Immature natural killer cell (primary cell): Measurements from ENCODE around the gene ALDOA. TPM values are rescaled to one million over a fixed set of nuclear protein-coding genes. Genes with fewer than 3 reads are reported as not detected.
A peak's percentile ranks its signal among the peaks of the same experiment; 100 is the strongest.
"Not testable (repeated sequence)": the region's sequence is repeated elsewhere in the genome, so short reads cannot be mapped to it uniquely, and the experiment has no call there.

ENCODE experiments used
- DNase-seq, 3 donors: peaks; one replicate each; pipeline ENCODE4 v3.0.0; 2022; ENCODE audit warnings: mixed read lengths in 1 of 3
- H3K27ac Mint-ChIP-seq, 6 donors: one replicate each; pipeline ENCODE4 v1.8.0; 2020; ENCODE audit warnings: mixed read lengths in 6 of 6, mild to moderate bottlenecking in 5 of 6, inconsistent platforms in 4 of 6, moderate library complexity in 3 of 6
- H3K27me3 Mint-ChIP-seq, 3 donors: one replicate each; pipeline ENCODE4 v1.8.0; 2020 to 2021; ENCODE audit warnings: low read depth in 3 of 3, mild to moderate bottlenecking in 3 of 3, mixed read lengths in 3 of 3, moderate library complexity in 3 of 3, inconsistent platforms in 1 of 3
- H3K36me3 Mint-ChIP-seq, 3 donors: one replicate each; pipeline ENCODE4 v1.8.0; 2020; ENCODE audit warnings: mixed read lengths in 3 of 3, inconsistent platforms in 2 of 3, mild to moderate bottlenecking in 2 of 3
- H3K4me1 Mint-ChIP-seq, 2 donors: one replicate each; pipeline ENCODE4 v1.8.0; 2020; ENCODE audit warnings: inconsistent platforms in 2 of 2, mild to moderate bottlenecking in 2 of 2, mixed read lengths in 2 of 2, moderate library complexity in 1 of 2
- H3K4me3 Mint-ChIP-seq, 5 donors: one replicate each; pipeline ENCODE4 v1.8.0; 2020; ENCODE audit warnings: mild to moderate bottlenecking in 5 of 5, mixed read lengths in 5 of 5, inconsistent platforms in 3 of 5, moderate library complexity in 3 of 5
- H3K9me3 Mint-ChIP-seq, 6 donors: one replicate each; pipeline ENCODE4 v1.8.0; 2020; ENCODE audit warnings: mild to moderate bottlenecking in 6 of 6, mixed read lengths in 6 of 6, inconsistent platforms in 4 of 6, moderate library complexity in 3 of 6
- polyA plus RNA-seq, 3 donors: library from polyadenylated mRNA; unstranded; fragments of 300-500 nt; fragmentation: Illumina TruSeq; gene quantifications; one replicate each; pipeline ENCODE4 v1.2.3, GENCODE V29; 2021

The ALDOA gene
- polyA plus RNA-seq, result 1,000 to 10,000 TPM in 2 of 3 donors, 100 to 1,000 TPM in 1; 741 to 1,156 (median 1,018) TPM

- Mint-ChIP-seq H3K4me1 (peaks cover 30 to 38% of the 10 kb centered on the region in 2 donors), H3K27ac (peak within 1 kb of the TSS; percentile 96 to 99 (median 98)), H3K4me3 (peak within 1 kb of the TSS; percentile 98 to 99 (median 99)), H3K36me3 (peaks cover 7 to 17% (median 8%) of the 10 kb centered on the region in 3 donors), H3K9me3 (no peaks in the 10 kb centered on the region), H3K27me3 (peaks cover 6 to 20% (median 13%) of the 10 kb centered on the region in 3 donors)
- peak; percentile 95 to 97 (median 97) for DNase-seq
Measured at GRCh38 chr16:30065102-30065942, at the start of gene ALDOA. Gene ALDOA, plus strand, starts transcription at chr16:30065760. Its CDS starts 1,138 bp downstream, at chr16:30066898.

GRCh38 chr16:30016555-30017276 is 48.8 kb upstream of the ALDOA start:
- no peak for DNase-seq
- H3K4me3 Mint-ChIP-seq, result no peak overlapping the region
- no peak overlapping the region for H3K27ac Mint-ChIP-seq
- peaks cover 2 to 15% (median 14%) of the 10 kb centered on the region in 3 donors for H3K27me3 Mint-ChIP-seq
- no peaks in the 10 kb centered on the region for H3K36me3 Mint-ChIP-seq
- H3K4me1 Mint-ChIP-seq, result peaks cover 10 to 14% of the 10 kb centered on the region in 2 donors
- peaks cover 0 to 2% (median 0%) of the 10 kb centered on the region in 6 donors for H3K9me3 Mint-ChIP-seq

- Mint-ChIP-seq H3K4me3 (no peak overlapping the region), H3K27ac (no peak overlapping the region), H3K36me3 (no peaks in the 10 kb centered on the region), H3K4me1 (peaks cover 8 to 9% of the 10 kb centered on the region in 2 donors), H3K9me3 (no peaks in the 10 kb centered on the region), H3K27me3 (peaks cover 0 to 14% (median 9%) of the 10 kb centered on the region in 3 donors)
- no peak for DNase-seq
Measured at GRCh38 chr16:30017277-30017656, 48.3 kb upstream of the ALDOA start.

- H3K27me3 Mint-ChIP-seq, result peaks cover 0 to 11% (median 7%) of the 10 kb centered on the region in 3 donors
- not testable (repeated sequence) for H3K4me1 Mint-ChIP-seq, DNase-seq, H3K36me3 Mint-ChIP-seq, H3K9me3 Mint-ChIP-seq, H3K4me3 Mint-ChIP-seq, H3K27ac Mint-ChIP-seq
Measured at GRCh38 chr16:30017937-30018336, 47.6 kb upstream of the ALDOA start.

GRCh38 chr16:30018731-30019158 is 46.8 kb upstream of the ALDOA start:
- no peaks in the 10 kb centered on the region for H3K9me3 Mint-ChIP-seq
- H3K36me3 Mint-ChIP-seq, result no peaks in the 10 kb centered on the region
- H3K4me1 Mint-ChIP-seq, result peaks cover 8 to 9% of the 10 kb centered on the region in 2 donors
- no peak overlapping the region for H3K27ac Mint-ChIP-seq
- H3K27me3 Mint-ChIP-seq, result peaks cover 0 to 11% (median 5%) of the 10 kb centered on the region in 3 donors
- DNase-seq, result no peak
- H3K4me3 Mint-ChIP-seq, result no peak overlapping the region

- Mint-ChIP-seq H3K27me3 (peaks cover 2 to 13% (median 5%) of the 10 kb centered on the region in 3 donors), H3K27ac (no peak within 1 kb of the TSS), H3K4me1 (peaks cover 8 to 9% of the 10 kb centered on the region in 2 donors), H3K9me3 (peaks cover 0 to 2% (median 0%) of the 10 kb centered on the region in 6 donors), H3K36me3 (no peaks in the 10 kb centered on the region), H3K4me3 (no peak within 1 kb of the TSS)
- DNase-seq, result no peak
Measured at GRCh38 chr16:30022887-30023286, 42.7 kb upstream of the ALDOA start, which contains the start of gene C16orf92. Gene C16orf92, plus strand, starts transcription at chr16:30023198. Its CDS starts 143 bp downstream, at chr16:30023341.

GRCh38 chr16:30023586-30023985 is 42.0 kb upstream of the ALDOA start:
- H3K4me1 Mint-ChIP-seq, result peaks cover 8 to 9% of the 10 kb centered on the region in 2 donors
- H3K27me3 Mint-ChIP-seq, result peaks cover 2 to 17% (median 5%) of the 10 kb centered on the region in 3 donors
- H3K36me3 Mint-ChIP-seq, result no peaks in the 10 kb centered on the region
- no peak for DNase-seq
- H3K4me3 Mint-ChIP-seq, result no peak overlapping the region
- peaks cover 0 to 2% (median 0%) of the 10 kb centered on the region in 6 donors for H3K9me3 Mint-ChIP-seq
- no peak overlapping the region for H3K27ac Mint-ChIP-seq

- Mint-ChIP-seq H3K4me3 (no peak overlapping the region), H3K27ac (no peak overlapping the region), H3K36me3 (no peaks in the 10 kb centered on the region), H3K27me3 (peaks cover 2 to 13% (median 7%) of the 10 kb centered on the region in 3 donors), H3K9me3 (peaks cover 0 to 2% (median 0%) of the 10 kb centered on the region in 6 donors), H3K4me1 (peaks cover 8 to 9% of the 10 kb centered on the region in 2 donors)
- no peak for DNase-seq
Measured at GRCh38 chr16:30024451-30024850, 41.1 kb upstream of the ALDOA start.

GRCh38 chr16:30025156-30025555 is 40.4 kb upstream of the ALDOA start:
- H3K27ac Mint-ChIP-seq, result no peak overlapping the region
- DNase-seq, result no peak
- no peak overlapping the region for H3K4me3 Mint-ChIP-seq
- H3K36me3 Mint-ChIP-seq, result no peaks in the 10 kb centered on the region
- H3K27me3 Mint-ChIP-seq, result peaks cover 6 to 16% (median 7%) of the 10 kb centered on the region in 3 donors
- H3K4me1 Mint-ChIP-seq, result peaks cover 9 to 10% of the 10 kb centered on the region in 2 donors
- peaks cover 0 to 2% (median 0%) of the 10 kb centered on the region in 6 donors for H3K9me3 Mint-ChIP-seq

GRCh38 chr16:30025574-30025973 is 40.0 kb upstream of the ALDOA start:
- DNase-seq, result no peak
- H3K4me3 Mint-ChIP-seq, result no peak overlapping the region

GRCh38 chr16:30026449-30026848 is 39.1 kb upstream of the ALDOA start:
- H3K27ac Mint-ChIP-seq, result peak overlapping the region in 1 of 6 donors; percentile 62
- DNase-seq, result no peak
- H3K36me3 Mint-ChIP-seq, result no peaks in the 10 kb centered on the region
- H3K4me1 Mint-ChIP-seq, result peaks cover 2 to 3% of the 10 kb centered on the region in 2 donors
- H3K9me3 Mint-ChIP-seq, result peaks cover 0 to 2% (median 0%) of the 10 kb centered on the region in 6 donors
- H3K4me3 Mint-ChIP-seq, result no peak overlapping the region
- H3K27me3 Mint-ChIP-seq, result peaks cover 7 to 15% (median 8%) of the 10 kb centered on the region in 3 donors

More at GRCh38 chr16:30025574-30025973, 40.0 kb upstream of the ALDOA start:
- H3K9me3 Mint-ChIP-seq, result peaks cover 0 to 2% (median 0%) of the 10 kb centered on the region in 6 donors
- no peaks in the 10 kb centered on the region for H3K36me3 Mint-ChIP-seq
- H3K27ac Mint-ChIP-seq, result no peak overlapping the region
- H3K4me1 Mint-ChIP-seq, result peaks cover 9 to 10% of the 10 kb centered on the region in 2 donors
- H3K27me3 Mint-ChIP-seq, result peaks cover 6 to 17% (median 7%) of the 10 kb centered on the region in 3 donors

- Mint-ChIP-seq H3K4me3 (peak overlapping the region in 1 of 5 donors; percentile 10), H3K4me1 (peaks cover 4 to 5% of the 10 kb centered on the region in 2 donors), H3K9me3 (peaks cover 0 to 4% (median 0%) of the 10 kb centered on the region in 6 donors), H3K27me3 (peaks cover 10 to 18% (median 12%) of the 10 kb centered on the region in 3 donors), H3K27ac (no peak overlapping the region), H3K36me3 (no peaks in the 10 kb centered on the region)
- no peak for DNase-seq
Measured at GRCh38 chr16:30027588-30028437, 37.7 kb upstream of the ALDOA start.
